GM18858 (cell line): ENCODE data around the gene RFTN2.
"Not testable (repeated sequence)": the region's sequence is repeated elsewhere in the genome, so short reads cannot be mapped to it uniquely, and the experiment has no call there.

Experiments used
- ATAC-seq: cut with Tn5 transposase; IDR thresholded peaks from one replicate; pipeline ENCODE4 v1.9.1; 2021; ENCODE audit not compliant: unreplicated experiment

Gene RFTN2

GRCh38 chr2:197555467-197555866, 119.9 kb downstream of the RFTN2 start:
- ATAC-seq = no peak

DNA sequence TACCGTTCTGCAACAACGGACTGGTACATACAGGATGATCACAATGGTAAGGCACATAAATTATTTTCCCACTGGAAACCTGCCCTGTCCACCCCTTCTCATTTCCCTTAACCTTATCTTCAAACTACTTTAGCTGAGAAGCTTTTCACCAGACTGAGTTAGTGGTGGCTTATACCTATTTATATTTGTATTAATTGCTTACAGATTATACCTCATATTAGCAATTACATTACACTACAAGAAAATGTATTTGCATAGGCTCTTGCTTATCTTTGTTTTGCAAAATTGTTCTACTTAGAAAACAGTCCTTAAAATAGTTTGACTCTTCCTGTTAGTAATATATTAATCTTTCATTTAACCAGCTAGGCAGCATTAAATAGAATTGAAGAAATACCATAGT, 124.1 kb downstream of the RFTN2 start:
- ATAC-seq = not testable (repeated sequence)

GRCh38 chr2:197548582-197548981, 126.8 kb downstream of the RFTN2 start:
- no peak for ATAC-seq

DNA sequence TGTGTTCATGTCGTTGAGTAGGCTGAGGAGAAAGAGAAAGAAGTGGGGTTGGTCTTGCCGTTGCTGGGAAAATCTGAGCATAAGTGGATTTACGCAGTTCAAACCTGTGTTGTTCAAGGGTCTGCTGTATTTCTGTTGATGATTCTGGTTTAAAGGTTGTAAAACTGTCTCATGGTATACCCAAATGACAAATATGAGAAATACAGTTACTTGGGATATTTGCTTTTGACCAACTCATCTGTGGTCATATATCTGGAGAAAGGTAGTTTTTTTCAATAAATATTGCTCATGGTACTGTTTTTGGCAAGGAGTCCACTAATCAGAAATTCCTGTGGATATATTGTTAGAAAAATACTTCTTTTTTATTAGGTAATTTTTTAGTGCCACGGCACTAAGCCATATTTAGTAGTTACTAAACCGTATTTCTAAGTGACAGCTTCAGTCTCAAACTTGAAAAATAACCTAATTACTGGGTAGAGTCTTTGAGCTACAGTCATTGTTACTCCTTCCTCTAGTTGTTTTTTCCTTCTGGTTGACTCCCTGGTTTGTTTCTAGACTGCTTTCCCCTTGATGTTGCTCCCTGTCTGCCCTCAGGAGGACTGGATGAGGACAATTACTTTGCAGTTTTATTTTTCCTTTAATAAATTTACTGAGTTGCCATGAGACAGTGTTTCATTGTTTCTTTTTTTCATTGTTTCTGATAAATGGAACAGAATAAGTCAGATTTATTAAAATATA, 128.1 kb downstream of the RFTN2 start:
- no peak for ATAC-seq

DNA sequence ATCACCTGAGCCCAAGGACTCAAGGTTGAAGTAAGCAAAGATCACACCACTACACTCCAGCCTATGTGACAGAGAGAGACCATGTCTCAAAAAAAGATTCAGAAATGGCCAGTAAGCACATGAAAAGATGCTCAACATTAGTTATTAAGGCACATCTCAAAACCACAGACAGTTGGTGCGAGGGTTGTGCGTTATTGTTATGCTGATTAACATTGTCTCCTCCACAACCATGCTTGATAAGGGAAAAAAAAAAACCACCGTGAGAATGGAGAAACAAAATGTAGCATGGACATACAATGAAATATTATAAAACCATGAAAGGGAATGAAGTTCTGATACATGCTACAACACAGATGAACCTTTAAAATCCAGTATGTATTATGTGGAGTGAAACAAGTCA, 132.2 kb downstream of the RFTN2 start:
- no peak for ATAC-seq

DNA sequence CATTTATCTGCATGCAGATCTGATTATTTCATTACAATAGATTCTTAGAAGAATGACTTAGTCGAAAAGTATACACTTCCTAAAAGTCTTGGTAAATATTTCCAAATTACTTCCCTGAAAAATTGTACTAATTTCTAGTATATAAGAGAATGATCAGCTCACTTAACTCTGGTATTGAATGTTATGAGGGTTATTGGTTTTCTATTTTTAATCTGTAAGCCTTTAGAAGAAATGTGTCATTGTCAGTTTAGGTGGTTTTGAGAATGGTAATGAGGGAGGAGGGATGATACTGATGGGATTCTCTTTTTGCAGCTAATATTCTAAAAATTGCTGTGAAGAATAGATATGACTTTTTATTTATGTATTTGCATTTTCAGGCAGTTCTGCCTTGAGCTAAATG, 135.7 kb downstream of the RFTN2 start:
- ATAC-seq = no peak

DNA sequence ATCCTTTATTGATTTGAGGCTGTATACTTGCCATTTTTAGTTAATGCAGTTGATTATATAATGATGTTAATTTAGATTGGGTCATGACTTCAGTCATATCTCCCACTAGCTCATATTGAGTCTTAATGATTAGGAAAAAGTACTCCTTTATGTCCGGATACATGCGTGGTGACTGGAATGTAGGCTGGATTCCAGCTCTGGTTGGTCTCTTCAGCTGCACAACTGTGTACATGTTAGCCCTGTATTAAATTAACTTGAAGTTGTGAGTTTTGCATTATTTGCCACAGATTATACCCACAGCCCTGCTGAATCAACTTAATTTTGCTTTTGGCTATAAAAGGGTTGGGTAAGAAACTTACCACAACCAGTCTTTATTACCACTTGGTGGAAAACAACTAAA, 137.0 kb downstream of the RFTN2 start:
- ATAC-seq = no peak
